Mucosa of rectum (tissue), 2 donors: ENCODE results near the gene DNAH14.
"Not testable (repeated sequence)": the region's sequence is repeated elsewhere in the genome, so short reads cannot be mapped to it uniquely, and the experiment has no call there.

Experiments used
- H3K27ac ChIP-seq, 2 donors: one replicate each; pipeline ENCODE4 v1.7.0; 2013; ENCODE audit warnings: inconsistent platforms in 2 of 2, low read depth in 2 of 2, low read length in 2 of 2
- H3K27me3 ChIP-seq, 2 donors: one replicate each; pipeline ENCODE4 v1.7.0; 2013; ENCODE audit warnings: low read length in 2 of 2; ENCODE audit not compliant: control insufficient read depth in 2 of 2, insufficient read depth in 2 of 2
- H3K36me3 ChIP-seq, 2 donors: one replicate each; pipeline ENCODE4 v1.7.0; 2013; ENCODE audit warnings: low read length in 2 of 2; ENCODE audit not compliant: control insufficient read depth in 2 of 2, insufficient read depth in 2 of 2
- H3K4me1 ChIP-seq, 2 donors: one replicate each; pipeline ENCODE4 v1.7.0; 2013; ENCODE audit warnings: low read length in 2 of 2, mild to moderate bottlenecking in 1 of 2; ENCODE audit not compliant: control insufficient read depth in 2 of 2, insufficient read depth in 2 of 2
- H3K4me3 ChIP-seq, 2 donors: one replicate each; pipeline ENCODE4 v1.7.0; 2013; ENCODE audit warnings: low read length in 2 of 2
- H3K9ac ChIP-seq, 2 donors: one replicate each; pipeline ENCODE4 v1.7.0; 2013; ENCODE audit warnings: low read length in 2 of 2, low read depth in 1 of 2, mild to moderate bottlenecking in 1 of 2
- H3K9me3 ChIP-seq, 2 donors: one replicate each; pipeline ENCODE4 v1.7.0; 2013; ENCODE audit warnings: low read length in 2 of 2; ENCODE audit not compliant: control insufficient read depth in 2 of 2
- donor health status: healthy.
- donor health status: Normal muscosa, but diverticular disease.

DNAH14 gene

DNA sequence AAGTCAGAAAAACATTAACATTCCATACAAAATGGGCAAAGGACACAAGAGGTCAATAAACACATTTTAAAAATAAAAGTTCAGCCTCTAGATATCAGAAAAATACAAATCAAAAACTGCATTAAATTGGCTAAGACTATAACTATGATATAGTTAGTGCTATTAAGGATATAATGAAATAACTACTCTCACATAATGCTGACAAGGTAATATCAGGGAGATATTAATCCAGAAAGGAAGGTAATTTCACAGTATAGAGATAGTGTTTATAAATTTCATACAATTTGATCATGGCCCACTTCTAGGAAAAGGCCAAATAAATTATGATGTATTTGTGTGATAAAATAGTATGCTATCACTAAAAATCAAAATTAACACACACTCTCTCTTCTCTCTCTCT lies 436.5 kb downstream of the DNAH14 start:
- no peak overlapping the region for H3K9ac ChIP-seq
- no peaks in the 10 kb centered on the region for H3K27me3 ChIP-seq
- H3K4me3 ChIP-seq = no peak overlapping the region
- no peaks in the 10 kb centered on the region for H3K9me3 ChIP-seq
- no peaks in the 10 kb centered on the region for H3K36me3 ChIP-seq
- no peak overlapping the region for H3K27ac ChIP-seq
- no peaks in the 10 kb centered on the region for H3K4me1 ChIP-seq

DNA sequence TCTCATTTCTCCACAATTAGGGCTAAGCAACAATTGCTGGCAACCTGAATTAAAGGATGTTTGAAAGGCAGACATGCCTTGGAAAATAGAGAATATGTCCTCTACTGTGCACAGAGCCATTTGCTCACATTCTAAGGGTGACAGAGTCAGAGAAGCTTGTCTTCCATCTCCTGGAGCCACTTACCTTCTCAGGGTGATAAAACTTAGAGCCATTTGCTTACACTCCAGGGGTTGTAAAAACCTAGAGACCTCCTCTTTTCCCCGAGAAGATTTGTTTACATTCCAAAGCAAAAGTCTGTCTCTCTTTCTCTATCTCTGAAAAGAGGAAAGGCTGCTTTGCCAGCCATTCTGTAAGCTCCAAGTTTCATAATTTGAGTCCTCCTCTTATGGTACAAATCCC lies 437.1 kb downstream of the DNAH14 start:
- Histone ChIP-seq H3K9ac (no peak overlapping the region), H3K27me3 (no peaks in the 10 kb centered on the region)

DNA sequence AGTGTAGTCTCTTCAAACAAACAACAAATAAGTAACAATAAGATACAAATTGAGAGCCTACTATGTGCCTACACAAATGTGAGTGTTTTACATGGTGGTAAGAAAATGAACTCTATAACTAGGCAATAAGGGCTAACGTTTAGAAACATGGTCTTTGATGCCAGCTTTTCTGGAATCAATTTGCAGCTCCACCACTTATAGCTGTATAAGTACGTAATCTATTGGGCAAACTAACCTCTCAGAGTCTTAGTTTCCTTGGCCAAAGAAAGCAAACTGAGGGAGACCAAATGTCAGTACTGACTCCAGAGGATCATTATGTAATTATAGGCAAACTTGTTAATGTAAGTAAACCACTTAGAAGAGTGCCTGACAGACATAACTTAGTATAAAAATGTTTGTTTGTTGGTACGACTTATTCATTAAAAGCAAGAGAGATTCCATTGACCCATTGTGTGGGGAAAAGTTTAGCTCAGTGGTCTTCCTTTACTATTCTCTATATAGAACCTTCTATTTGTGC lies 438.6 kb downstream of the DNAH14 start:
- no peaks in the 10 kb centered on the region for H3K27me3 ChIP-seq
- H3K4me3 ChIP-seq = no peak overlapping the region

More for the DNA sequence above, 437.1 kb downstream of the DNAH14 start:
- H3K9me3 ChIP-seq = no peaks in the 10 kb centered on the region
- H3K27ac ChIP-seq = no peak overlapping the region
- no peak overlapping the region for H3K4me3 ChIP-seq
- no peaks in the 10 kb centered on the region for H3K36me3 ChIP-seq
- H3K4me1 ChIP-seq = no peaks in the 10 kb centered on the region

DNA sequence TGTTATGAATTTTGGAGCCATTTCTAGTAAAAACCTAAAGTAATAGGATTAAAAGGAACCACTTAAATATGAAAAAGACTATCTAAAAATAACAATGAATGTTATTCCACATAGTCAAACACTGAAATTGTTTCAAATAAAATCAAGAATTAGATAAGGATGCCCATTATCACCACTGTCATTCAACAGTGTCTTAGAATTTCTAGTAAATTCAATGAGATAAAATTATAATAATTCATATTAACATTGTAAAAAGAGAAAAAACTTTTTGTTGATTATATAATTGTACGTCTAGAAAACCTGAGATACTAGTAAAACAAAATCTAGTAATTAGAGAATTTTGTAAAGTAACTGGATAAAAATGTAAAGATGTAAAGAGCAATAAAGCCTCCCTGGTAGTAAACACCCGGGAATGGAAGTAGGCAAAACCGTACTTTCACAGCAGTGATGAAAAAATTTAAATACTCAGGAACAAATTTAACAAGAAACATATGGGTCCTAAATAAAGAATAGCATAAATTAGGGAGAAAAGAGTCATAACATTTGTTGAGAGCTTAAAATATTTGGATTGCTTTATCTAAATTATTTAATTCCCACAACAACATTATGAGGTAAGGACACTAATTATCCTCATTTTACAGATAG lies 442.0 kb downstream of the DNAH14 start:
- H3K4me3 ChIP-seq = no peak overlapping the region
- no peaks in the 10 kb centered on the region for H3K9me3 ChIP-seq
- H3K36me3 ChIP-seq = no peaks in the 10 kb centered on the region
- H3K4me1 ChIP-seq = no peaks in the 10 kb centered on the region
- no peak overlapping the region for H3K9ac ChIP-seq
- H3K27ac ChIP-seq = no peak overlapping the region
- H3K27me3 ChIP-seq = no peaks in the 10 kb centered on the region

More for the DNA sequence above, 438.6 kb downstream of the DNAH14 start:
- H3K9me3 ChIP-seq = no peaks in the 10 kb centered on the region
- no peak overlapping the region for H3K27ac ChIP-seq
- H3K9ac ChIP-seq = no peak overlapping the region
- no peaks in the 10 kb centered on the region for H3K4me1 ChIP-seq
- no peaks in the 10 kb centered on the region for H3K36me3 ChIP-seq

DNA sequence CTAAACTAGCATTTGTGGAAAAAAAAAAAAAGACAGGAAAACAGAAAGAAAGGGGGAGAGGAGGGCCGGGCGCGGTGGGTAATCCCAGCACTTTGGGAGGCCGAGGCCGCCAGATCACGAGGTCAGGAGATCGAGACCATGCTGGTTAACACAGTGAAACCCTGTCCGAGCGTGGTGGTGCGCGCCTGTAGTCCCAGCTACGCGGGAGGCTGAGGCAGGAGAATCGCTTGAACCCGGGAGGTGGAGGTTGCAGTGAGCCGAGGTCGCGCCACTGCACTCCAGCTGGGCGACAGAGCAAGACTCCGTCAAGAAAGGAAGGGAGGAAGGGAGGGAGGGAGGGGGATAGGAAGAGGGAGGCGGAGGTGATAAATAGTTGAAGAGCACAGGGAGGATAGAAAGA lies 443.7 kb downstream of the DNAH14 start:
- Histone ChIP-seq H3K36me3 (no peaks in the 10 kb centered on the region), H3K4me3 (no peak overlapping the region), H3K9ac (no peak overlapping the region), H3K9me3 (no peaks in the 10 kb centered on the region), H3K27me3 (no peaks in the 10 kb centered on the region), H3K27ac (no peak overlapping the region), H3K4me1 (no peaks in the 10 kb centered on the region)

DNA sequence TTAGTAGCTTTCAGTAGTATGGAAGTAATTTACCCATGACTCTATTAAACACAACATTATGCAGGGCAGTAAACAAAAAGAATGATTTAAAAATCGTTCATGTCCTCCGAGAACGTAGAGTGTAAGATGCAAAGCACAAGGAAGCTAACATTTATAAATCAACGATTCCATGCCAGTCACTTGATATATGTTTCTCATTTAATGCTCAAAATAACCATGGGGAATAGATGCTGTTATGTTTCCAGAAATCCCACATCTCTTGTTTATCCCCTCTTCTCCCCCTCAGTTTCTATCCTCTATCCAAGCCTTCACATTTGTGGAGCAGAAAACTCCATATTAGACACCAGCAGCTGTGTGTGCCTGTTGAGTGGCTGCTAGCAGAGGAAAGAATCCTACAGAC lies 445.5 kb downstream of the DNAH14 start:
- Histone ChIP-seq H3K4me1 (no peaks in the 10 kb centered on the region), H3K9me3 (no peaks in the 10 kb centered on the region), H3K27ac (no peak overlapping the region), H3K9ac (no peak overlapping the region), H3K27me3 (no peaks in the 10 kb centered on the region), H3K36me3 (no peaks in the 10 kb centered on the region), H3K4me3 (no peak overlapping the region)

DNA sequence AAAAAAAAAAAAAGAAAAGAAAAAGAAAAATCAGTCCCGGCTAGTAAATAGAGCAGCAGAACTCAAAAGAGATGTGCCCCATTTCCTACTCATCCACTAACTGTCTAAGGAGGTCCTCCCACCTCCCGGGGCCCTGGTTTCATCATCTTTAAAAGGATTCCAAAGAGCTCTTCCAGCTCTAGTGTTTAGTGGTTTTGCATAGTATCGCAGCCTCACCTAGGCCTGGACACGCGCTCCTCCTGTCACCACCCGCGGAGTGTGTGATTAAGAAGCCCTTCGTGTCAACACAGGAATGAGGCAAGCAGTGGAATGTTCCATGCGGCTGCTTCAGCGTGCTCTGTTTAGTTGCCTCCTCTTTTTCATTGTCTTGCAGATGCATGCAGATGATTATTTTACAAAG lies 449.4 kb downstream of the DNAH14 start:
- no peaks in the 10 kb centered on the region for H3K27me3 ChIP-seq
- H3K9ac ChIP-seq = no peak overlapping the region
- H3K4me1 ChIP-seq = no peaks in the 10 kb centered on the region
- H3K4me3 ChIP-seq = no peak overlapping the region
- H3K27ac ChIP-seq = no peak overlapping the region
- no peaks in the 10 kb centered on the region for H3K36me3 ChIP-seq
- H3K9me3 ChIP-seq = no peaks in the 10 kb centered on the region

DNA sequence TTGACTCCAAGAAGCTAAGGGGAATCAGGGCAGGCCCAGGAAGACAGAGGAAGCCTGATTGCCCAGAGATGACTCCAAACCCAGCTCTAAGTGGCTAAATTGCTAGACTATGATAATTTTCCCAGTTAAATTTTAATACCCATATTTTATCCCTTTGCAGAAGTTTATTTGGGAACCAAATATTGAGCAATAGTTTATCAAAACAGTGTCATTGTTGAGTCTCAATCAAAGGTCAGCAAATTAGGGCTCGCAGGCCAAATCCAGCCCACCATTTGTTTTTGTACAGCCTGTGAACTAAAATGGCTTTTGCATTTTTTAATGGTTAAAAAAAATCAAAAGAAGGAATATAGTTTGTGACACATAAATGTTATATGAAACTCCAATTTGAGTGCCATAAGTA lies 451.2 kb downstream of the DNAH14 start:
- H3K9ac ChIP-seq = no peak overlapping the region
- H3K36me3 ChIP-seq = no peaks in the 10 kb centered on the region
- no peaks in the 10 kb centered on the region for H3K4me1 ChIP-seq
- H3K9me3 ChIP-seq = no peaks in the 10 kb centered on the region
- no peak overlapping the region for H3K4me3 ChIP-seq
- no peaks in the 10 kb centered on the region for H3K27me3 ChIP-seq
- H3K27ac ChIP-seq = no peak overlapping the region

DNA sequence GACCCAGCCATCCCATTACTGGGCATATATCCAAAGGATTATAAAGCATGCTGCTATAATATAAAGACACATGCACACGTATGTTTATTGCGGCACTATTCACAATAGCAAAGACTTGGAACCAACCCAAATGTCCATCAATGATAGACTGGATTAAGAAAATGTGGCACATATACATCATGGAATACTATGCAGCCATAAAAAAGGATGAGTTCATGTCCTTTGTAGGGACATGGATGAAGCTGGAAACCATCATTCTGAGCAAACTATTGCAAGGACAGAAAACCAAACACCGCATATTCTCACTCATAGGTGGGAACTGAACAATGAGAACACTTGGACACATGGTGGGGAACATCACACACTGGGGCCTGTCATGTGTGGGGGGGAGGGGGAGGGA lies 457.4 kb downstream of the DNAH14 start:
- H3K9me3 ChIP-seq, H3K27me3 ChIP-seq, H3K4me3 ChIP-seq, H3K4me1 ChIP-seq, H3K36me3 ChIP-seq, H3K9ac ChIP-seq, H3K27ac ChIP-seq: not testable (repeated sequence)

DNA sequence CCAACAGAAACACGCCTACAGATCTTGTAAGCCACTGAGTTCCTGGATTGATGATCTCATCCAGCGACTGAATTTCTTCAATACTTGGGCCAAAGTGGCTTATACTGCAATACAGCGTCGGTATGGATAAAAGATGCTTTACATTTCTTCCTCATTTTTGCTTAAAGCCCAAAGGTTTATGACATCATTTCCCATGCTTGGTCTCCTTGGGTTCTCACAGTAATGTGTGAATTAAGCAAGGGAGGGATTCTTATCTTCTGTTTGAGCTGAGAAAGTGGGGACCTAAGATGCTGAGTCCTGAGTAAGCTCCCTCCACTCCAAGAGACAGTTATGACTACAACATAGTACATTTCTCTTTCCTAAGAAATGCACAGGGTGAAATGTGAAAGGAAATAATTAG lies 458.9 kb downstream of the DNAH14 start:
- H3K4me1 ChIP-seq = no peaks in the 10 kb centered on the region
- no peaks in the 10 kb centered on the region for H3K27me3 ChIP-seq
- H3K4me3 ChIP-seq = no peak overlapping the region
- H3K27ac ChIP-seq = no peak overlapping the region
- no peaks in the 10 kb centered on the region for H3K36me3 ChIP-seq
- H3K9ac ChIP-seq = no peak overlapping the region
- no peaks in the 10 kb centered on the region for H3K9me3 ChIP-seq

DNA sequence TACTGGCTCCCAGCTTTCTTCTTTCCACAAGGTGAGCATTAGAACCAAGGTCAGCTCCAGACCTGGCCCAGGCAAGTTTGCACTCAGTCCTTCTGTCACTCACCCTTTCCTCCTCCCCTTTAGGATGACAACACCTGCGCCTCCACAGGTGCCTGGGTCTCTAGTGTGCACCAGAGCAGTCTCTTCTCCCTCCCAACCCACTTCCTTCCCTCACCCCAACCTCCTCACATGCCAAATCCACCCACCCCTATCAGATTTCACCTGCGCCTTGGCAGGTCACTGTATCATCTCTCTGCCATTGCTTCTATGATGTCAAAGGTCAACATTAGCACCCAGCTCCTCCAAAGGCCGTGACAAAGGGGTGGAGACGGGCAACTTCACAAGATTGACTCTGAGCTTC lies 460.4 kb downstream of the DNAH14 start:
- Histone ChIP-seq H3K27ac (no peak overlapping the region), H3K27me3 (no peaks in the 10 kb centered on the region), H3K9me3 (no peaks in the 10 kb centered on the region), H3K4me1 (no peaks in the 10 kb centered on the region), H3K36me3 (no peaks in the 10 kb centered on the region), H3K4me3 (no peak overlapping the region), H3K9ac (no peak overlapping the region)
